Skeletal muscle satellite cell (primary cell): ENCODE results near the gene ADGRB3.

Source experiments
- H3K27me3 ChIP-seq: 2 replicates; pipeline ENCODE4 v1.7.0; 2013; ENCODE audit warnings: low read length; ENCODE audit not compliant: control insufficient read depth, insufficient read depth
- H3K36me3 ChIP-seq: 2 replicates; pipeline ENCODE4 v1.7.0; 2013; ENCODE audit warnings: mild to moderate bottlenecking, control low read depth, low read length; ENCODE audit not compliant: insufficient read depth
- H3K4me1 ChIP-seq: 2 replicates; pipeline ENCODE4 v1.7.0; 2013; ENCODE audit warnings: low read length; ENCODE audit not compliant: control insufficient read depth, insufficient read depth
- H3K4me2 ChIP-seq: 2 replicates; pipeline ENCODE4 v1.7.0; 2013; ENCODE audit warnings: mild to moderate bottlenecking, low read length
- H3K4me3 ChIP-seq: 2 replicates; pipeline ENCODE4 v1.7.0; 2013; ENCODE audit warnings: low read length
- H3K9ac ChIP-seq: 2 replicates; pipeline ENCODE4 v1.7.0; 2013; ENCODE audit warnings: mild to moderate bottlenecking, low read depth, low read length, moderate library complexity
- H3K9me3 ChIP-seq: replicated peaks from 2 replicates; pipeline ENCODE4 v1.7.0; 2013; ENCODE audit warnings: mild to moderate bottlenecking, control low read depth, low read length

ADGRB3 gene

DNA sequence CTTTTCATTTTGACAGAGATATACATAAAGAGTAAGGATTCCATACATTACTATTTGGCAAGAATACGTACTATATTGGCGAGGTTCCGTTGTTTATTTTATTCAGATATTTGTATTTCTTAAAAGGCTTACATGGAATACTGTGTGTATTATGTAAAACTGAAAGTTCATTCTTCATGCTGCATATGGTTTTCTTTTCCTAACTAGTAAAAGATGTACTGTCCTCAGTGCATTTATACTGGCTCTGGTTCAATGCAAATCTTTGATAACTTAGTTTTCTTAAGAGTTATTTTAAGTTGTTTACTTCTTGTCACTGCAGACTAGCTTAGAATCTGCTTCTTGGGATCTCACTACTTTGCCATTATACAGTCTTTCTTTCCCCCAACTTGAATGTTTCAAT, 42.0 kb downstream of the ADGRB3 start:
- no peak overlapping the region for H3K4me3 ChIP-seq
- no peak overlapping the region for H3K9ac ChIP-seq
- no peaks in the 10 kb centered on the region for H3K4me1 ChIP-seq
- H3K36me3 ChIP-seq = no peaks in the 10 kb centered on the region
- H3K9me3 ChIP-seq = no peaks in the 10 kb centered on the region
- no peaks in the 10 kb centered on the region for H3K27me3 ChIP-seq
- no peak overlapping the region for H3K4me2 ChIP-seq

GRCh38 chr6:68679399-68679798, 44.3 kb downstream of the ADGRB3 start:
- H3K4me2 ChIP-seq = no peak overlapping the region
- no peak overlapping the region for H3K9ac ChIP-seq
- no peak overlapping the region for H3K4me3 ChIP-seq
- no peaks in the 10 kb centered on the region for H3K4me1 ChIP-seq
- H3K36me3 ChIP-seq = no peaks in the 10 kb centered on the region
- H3K9me3 ChIP-seq = no peaks in the 10 kb centered on the region
- no peaks in the 10 kb centered on the region for H3K27me3 ChIP-seq

DNA sequence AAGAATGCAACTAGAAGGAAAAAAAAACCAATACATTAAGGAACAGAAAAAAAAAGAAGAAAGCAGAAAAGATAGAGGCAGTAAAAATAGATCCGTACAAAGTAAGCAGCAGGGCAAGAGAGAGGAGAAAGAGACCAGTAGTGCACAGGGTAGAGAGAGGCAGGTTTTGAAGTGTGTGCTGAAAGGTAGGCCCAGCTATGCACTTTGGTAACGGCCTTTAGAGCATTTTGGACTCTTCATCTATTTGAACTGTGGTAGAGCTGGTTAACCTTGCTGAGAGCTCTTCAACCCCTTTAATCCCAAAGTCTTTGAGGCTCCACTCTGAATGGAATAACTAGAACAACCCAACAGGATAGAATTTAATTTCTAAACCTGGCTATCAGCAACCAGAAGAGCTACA, 45.2 kb downstream of the ADGRB3 start:
- Histone ChIP-seq H3K4me1 (no peaks in the 10 kb centered on the region), H3K9me3 (no peaks in the 10 kb centered on the region), H3K9ac (no peak overlapping the region), H3K27me3 (no peaks in the 10 kb centered on the region), H3K4me2 (no peak overlapping the region), H3K36me3 (no peaks in the 10 kb centered on the region), H3K4me3 (no peak overlapping the region)

- H3K9me3 ChIP-seq = no peaks in the 10 kb centered on the region
- H3K4me1 ChIP-seq = no peaks in the 10 kb centered on the region
- no peak overlapping the region for H3K4me3 ChIP-seq
- no peak overlapping the region for H3K4me2 ChIP-seq
- no peaks in the 10 kb centered on the region for H3K27me3 ChIP-seq
- H3K9ac ChIP-seq = no peak overlapping the region
- no peaks in the 10 kb centered on the region for H3K36me3 ChIP-seq
Observed at GRCh38 chr6:68689910-68690309, 54.8 kb downstream of the ADGRB3 start.

GRCh38 chr6:68691120-68691519, 56.0 kb downstream of the ADGRB3 start:
- Histone ChIP-seq H3K4me1 (no peaks in the 10 kb centered on the region), H3K4me2 (no peak overlapping the region), H3K4me3 (no peak overlapping the region), H3K9me3 (no peaks in the 10 kb centered on the region), H3K9ac (no peak overlapping the region), H3K36me3 (no peaks in the 10 kb centered on the region), H3K27me3 (no peaks in the 10 kb centered on the region)

- H3K4me3 ChIP-seq = no peak overlapping the region
- no peak overlapping the region for H3K4me2 ChIP-seq
- H3K9ac ChIP-seq = no peak overlapping the region
- H3K36me3 ChIP-seq = no peaks in the 10 kb centered on the region
- H3K9me3 ChIP-seq = no peaks in the 10 kb centered on the region
- no peaks in the 10 kb centered on the region for H3K4me1 ChIP-seq
- H3K27me3 ChIP-seq = no peaks in the 10 kb centered on the region
Observed at GRCh38 chr6:68693271-68693670, 58.2 kb downstream of the ADGRB3 start.

DNA sequence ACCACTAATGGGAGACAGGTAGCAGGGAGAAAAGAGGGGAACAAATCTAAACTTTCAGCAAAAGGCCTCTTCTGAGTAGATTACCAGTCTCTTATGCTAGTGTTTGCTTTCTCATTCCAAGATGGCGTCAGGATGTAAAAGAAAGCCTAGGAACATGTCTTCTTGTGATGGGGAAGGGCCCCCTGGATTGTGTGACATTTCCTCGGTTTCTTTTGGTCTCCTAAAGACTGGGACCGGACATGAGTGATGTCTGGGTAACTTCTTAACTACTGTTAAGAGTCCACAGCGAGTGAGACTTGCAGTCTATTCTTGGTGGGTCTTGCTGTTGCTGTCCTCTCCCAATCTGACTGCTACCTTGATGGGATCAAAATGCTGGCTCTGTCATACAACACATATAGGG, 60.3 kb downstream of the ADGRB3 start:
- H3K4me3 ChIP-seq = no peak overlapping the region
- H3K36me3 ChIP-seq = no peaks in the 10 kb centered on the region
- no peak overlapping the region for H3K4me2 ChIP-seq
- H3K9me3 ChIP-seq = no peaks in the 10 kb centered on the region
- H3K4me1 ChIP-seq = no peaks in the 10 kb centered on the region
- no peak overlapping the region for H3K9ac ChIP-seq
- no peaks in the 10 kb centered on the region for H3K27me3 ChIP-seq

DNA sequence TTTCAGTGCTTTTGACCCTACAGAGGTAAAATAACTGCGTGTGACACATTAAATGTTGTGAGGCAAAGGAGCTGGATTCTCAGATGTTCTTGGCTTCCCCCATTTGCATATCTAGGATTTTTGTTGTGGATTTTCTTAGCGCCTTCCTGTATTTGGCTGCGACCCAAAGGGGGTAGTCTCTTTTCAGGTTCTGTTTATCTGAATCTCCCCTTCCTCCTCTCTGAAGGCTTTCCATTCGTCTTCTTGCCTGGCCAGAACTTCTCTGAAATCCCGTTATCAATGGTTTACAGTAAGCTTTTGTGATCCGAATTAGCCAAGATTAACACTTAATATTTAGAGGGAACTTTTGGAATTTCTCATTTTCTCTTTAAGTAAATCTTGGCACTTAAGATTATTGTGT, 60.8 kb downstream of the ADGRB3 start:
- H3K4me3 ChIP-seq = no peak overlapping the region

DNA sequence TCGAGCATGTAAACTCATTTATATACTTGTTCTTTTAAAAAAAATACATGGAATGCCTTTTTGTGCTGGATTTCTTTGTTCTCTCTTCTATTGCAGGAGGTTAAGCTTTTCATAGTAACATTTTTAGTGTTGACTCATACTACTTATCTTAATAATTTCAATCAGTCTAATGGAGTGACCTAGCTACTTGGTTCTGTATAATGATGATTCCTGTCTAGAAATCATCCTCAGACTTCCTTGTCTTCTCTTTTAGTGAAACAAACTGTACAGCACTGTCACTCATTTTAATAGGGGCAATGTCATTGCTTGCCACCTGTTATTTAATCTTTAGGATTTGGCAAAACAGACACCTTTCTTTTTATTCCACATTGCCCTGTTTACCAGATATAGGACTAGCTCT, 62.3 kb downstream of the ADGRB3 start:
- Histone ChIP-seq H3K9ac (no peak overlapping the region), H3K9me3 (no peaks in the 10 kb centered on the region), H3K4me2 (no peak overlapping the region), H3K36me3 (no peaks in the 10 kb centered on the region), H3K4me1 (no peaks in the 10 kb centered on the region), H3K4me3 (no peak overlapping the region), H3K27me3 (no peaks in the 10 kb centered on the region)

More for the DNA sequence above, 60.8 kb downstream of the ADGRB3 start:
- Histone ChIP-seq H3K4me2 (no peak overlapping the region), H3K4me1 (no peaks in the 10 kb centered on the region), H3K9me3 (no peaks in the 10 kb centered on the region), H3K9ac (no peak overlapping the region), H3K36me3 (no peaks in the 10 kb centered on the region), H3K27me3 (no peaks in the 10 kb centered on the region)

GRCh38 chr6:68701159-68701558, 66.1 kb downstream of the ADGRB3 start:
- no peak overlapping the region for H3K4me3 ChIP-seq
- no peaks in the 10 kb centered on the region for H3K36me3 ChIP-seq
- H3K27me3 ChIP-seq = no peaks in the 10 kb centered on the region
- H3K9me3 ChIP-seq = no peaks in the 10 kb centered on the region
- H3K9ac ChIP-seq = no peak overlapping the region
- H3K4me2 ChIP-seq = no peak overlapping the region
- no peaks in the 10 kb centered on the region for H3K4me1 ChIP-seq

DNA sequence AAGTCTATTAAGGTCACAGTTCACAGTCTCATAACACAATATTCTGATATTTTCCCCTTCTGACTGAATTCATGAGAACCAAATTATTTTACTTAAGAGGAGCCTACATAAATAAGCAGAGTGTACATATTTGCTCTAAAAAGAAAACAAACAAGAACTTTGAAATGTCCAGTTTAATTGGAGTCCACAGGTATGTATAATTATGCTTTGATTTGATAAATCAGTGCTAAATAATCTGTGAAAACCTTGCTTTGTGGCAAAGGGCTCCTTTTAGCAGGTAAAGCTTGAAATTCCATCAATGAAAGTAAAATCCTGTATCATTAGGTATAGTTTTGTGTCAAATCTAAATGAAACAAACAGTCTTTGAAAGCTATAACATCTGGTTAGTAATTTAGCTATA, 69.4 kb downstream of the ADGRB3 start:
- Histone ChIP-seq H3K4me2 (no peak overlapping the region), H3K27me3 (no peaks in the 10 kb centered on the region), H3K4me1 (no peaks in the 10 kb centered on the region), H3K9ac (no peak overlapping the region), H3K36me3 (no peaks in the 10 kb centered on the region), H3K9me3 (no peaks in the 10 kb centered on the region), H3K4me3 (no peak overlapping the region)

GRCh38 chr6:68709091-68709490, 74.0 kb downstream of the ADGRB3 start:
- H3K9me3 ChIP-seq = no peaks in the 10 kb centered on the region
- H3K27me3 ChIP-seq = no peaks in the 10 kb centered on the region
- no peaks in the 10 kb centered on the region for H3K36me3 ChIP-seq
- no peak overlapping the region for H3K4me3 ChIP-seq
- no peak overlapping the region for H3K9ac ChIP-seq
- H3K4me2 ChIP-seq = no peak overlapping the region
- H3K4me1 ChIP-seq = no peaks in the 10 kb centered on the region
